ENCODE data around the gene PKD2L2. TPM values are rescaled to one million over a fixed set of nuclear protein-coding genes. Genes with fewer than 3 reads are reported as not detected.

Gene PKD2L2
- polyA plus RNA-seq, 3 donors = 0.08 TPM; not detected in 2

GRCh38 chr5:137866541-137867388 lies 22.5 kb upstream of the PKD2L2 start:
- no peak overlapping the region for H3K27ac Mint-ChIP-seq
- peaks cover 0 to 2% (median 0%) of the 10 kb centered on the region in 3 donors for H3K27me3 Mint-ChIP-seq (ENCODE audit: low read depth in 3 of 3)
- H3K9me3 Mint-ChIP-seq = no peaks in the 10 kb centered on the region
- H3K27ac ChIP-seq (ENCODE audit: low read depth in 1 of 2, low read length in 2 of 2) = no peak overlapping the region
- no peak overlapping the region for H3K4me2 ChIP-seq (replicated peaks; ENCODE audit: extremely low read depth, low read length, poor library complexity, severe bottlenecking)
- H3K36me3 Mint-ChIP-seq = no peaks in the 10 kb centered on the region
- H3K4me1 ChIP-seq (ENCODE audit: control insufficient read depth in 1 of 2, insufficient read depth in 2 of 2, low read length in 2 of 2) = no peaks in the 10 kb centered on the region
- no peaks in the 10 kb centered on the region for H3K79me2 ChIP-seq (ENCODE audit: insufficient read depth, low read length)
- no peaks in the 10 kb centered on the region for H3K36me3 ChIP-seq (replicated peaks in 1 of 2; ENCODE audit: control insufficient read depth in 1 of 2, insufficient read depth in 2 of 2, low read length in 2 of 2)
- H4K20me1 ChIP-seq (ENCODE audit: insufficient read depth, low read length) = no peaks in the 10 kb centered on the region
- 92% methylated on average over 2 of the region's 4 CpGs for WGBS (ENCODE audit: insufficient coverage)
- H2AFZ ChIP-seq (ENCODE audit: insufficient read depth, low read depth, low read length, poor library complexity, severe bottlenecking) = no peak overlapping the region
- no peak for DNase-seq
- intact Hi-C loops (cut with micrococcal nuclease) = no loop called here
- TF ChIP-seq CTCF (IDR thresholded peaks at IDR 0.05) = no peak
- H3K4me3 ChIP-seq (replicated peaks in 1 of 3; ENCODE audit: low read depth in 2 of 3, low read length in 3 of 3) = no peak overlapping the region
- no peaks in the 10 kb centered on the region for H3K4me1 Mint-ChIP-seq
- H3K4me3 Mint-ChIP-seq = no peak overlapping the region
- no peak overlapping the region for H3K9ac ChIP-seq (ENCODE audit: insufficient read depth, low read length, poor library complexity, severe bottlenecking)
- no peaks in the 10 kb centered on the region for H3K27me3 ChIP-seq (ENCODE audit: control insufficient read depth in 2 of 2, insufficient read depth in 2 of 2, low read length in 2 of 2)
- no peaks in the 10 kb centered on the region for H3K9me3 ChIP-seq (replicated peaks in 1 of 2; ENCODE audit: control insufficient read depth in 1 of 2, insufficient read depth in 1 of 2, low read length in 2 of 2)

- H3K27me3 Mint-ChIP-seq (ENCODE audit: low read depth in 3 of 3) = peaks cover 0 to 2% (median 0%) of the 10 kb centered on the region in 3 donors
These were observed 21.6 kb upstream of the PKD2L2 start, which contains the start of gene MYOT for GRCh38 chr5:137867664-137868063. Gene MYOT (plus strand): TSS chr5:137867860. CDS start chr5:137870652, 2,792 bp downstream.

More at GRCh38 chr5:137867664-137868063, 21.6 kb upstream of the PKD2L2 start, which contains the start of gene MYOT:
- WGBS (ENCODE audit: insufficient coverage) = no CpG with 5 or more reads among the region's 3 CpGs
- H3K4me3 Mint-ChIP-seq = no peak within 1 kb of the TSS
- no peaks in the 10 kb centered on the region for H3K79me2 ChIP-seq (ENCODE audit: insufficient read depth, low read length)
- no peak within 1 kb of the TSS for H3K4me2 ChIP-seq (replicated peaks; ENCODE audit: extremely low read depth, low read length, poor library complexity, severe bottlenecking)
- no peaks in the 10 kb centered on the region for H3K36me3 ChIP-seq (replicated peaks in 1 of 2; ENCODE audit: control insufficient read depth in 1 of 2, insufficient read depth in 2 of 2, low read length in 2 of 2)
- no peak within 1 kb of the TSS for H3K27ac ChIP-seq (ENCODE audit: low read depth in 1 of 2, low read length in 2 of 2)
- H3K36me3 Mint-ChIP-seq = no peaks in the 10 kb centered on the region
- H2AFZ ChIP-seq (ENCODE audit: insufficient read depth, low read depth, low read length, poor library complexity, severe bottlenecking) = no peak within 1 kb of the TSS
- DNase-seq = no peak
- H3K9me3 Mint-ChIP-seq = no peaks in the 10 kb centered on the region
- TF ChIP-seq CTCF (IDR thresholded peaks at IDR 0.05) = no peak
- no peak within 1 kb of the TSS for H3K27ac Mint-ChIP-seq
- H4K20me1 ChIP-seq (ENCODE audit: insufficient read depth, low read length) = no peaks in the 10 kb centered on the region
- H3K27me3 ChIP-seq (ENCODE audit: control insufficient read depth in 2 of 2, insufficient read depth in 2 of 2, low read length in 2 of 2) = no peaks in the 10 kb centered on the region
- H3K4me3 ChIP-seq (replicated peaks in 1 of 3; ENCODE audit: low read depth in 2 of 3, low read length in 3 of 3) = no peak within 1 kb of the TSS
- intact Hi-C loops (cut with micrococcal nuclease) = no loop called here
- H3K4me1 ChIP-seq (ENCODE audit: control insufficient read depth in 1 of 2, insufficient read depth in 2 of 2, low read length in 2 of 2) = no peaks in the 10 kb centered on the region
- no peaks in the 10 kb centered on the region for H3K9me3 ChIP-seq (replicated peaks in 1 of 2; ENCODE audit: control insufficient read depth in 1 of 2, insufficient read depth in 1 of 2, low read length in 2 of 2)
- H3K9ac ChIP-seq (ENCODE audit: insufficient read depth, low read length, poor library complexity, severe bottlenecking) = no peak within 1 kb of the TSS
- H3K4me1 Mint-ChIP-seq = no peaks in the 10 kb centered on the region

Data from CD14-positive monocyte (primary cell).